Right lobe of liver (tissue), 4 donors: Measurements from ENCODE around the gene CARS1.

Source experiments
- CTCF ChIP-seq, 4 donors: fragments of 200-600 bp in 3 of 4; fragments of 450-650 bp in 1 of 4; IDR thresholded peaks; one replicate each; pipeline versions ENCODE4 v1.5.1 to v1.8.0; 2016 to 2022; ENCODE audit warnings: antibody characterized with exemption in 4 of 4, mild to moderate bottlenecking in 2 of 4
- POLR2A ChIP-seq: fragments of 450-650 bp; IDR thresholded peaks from one replicate; pipeline ENCODE4 v1.6.1; 2017; ENCODE audit warnings: antibody characterized with exemption, mild to moderate bottlenecking
- donor health status: DM: no; HTN: no; CAD: no.
- donor health status: DM: no; HTN: no; CAD: no.
- donor health status: DM: no; HTN: yes; CAD: no.

DNA sequence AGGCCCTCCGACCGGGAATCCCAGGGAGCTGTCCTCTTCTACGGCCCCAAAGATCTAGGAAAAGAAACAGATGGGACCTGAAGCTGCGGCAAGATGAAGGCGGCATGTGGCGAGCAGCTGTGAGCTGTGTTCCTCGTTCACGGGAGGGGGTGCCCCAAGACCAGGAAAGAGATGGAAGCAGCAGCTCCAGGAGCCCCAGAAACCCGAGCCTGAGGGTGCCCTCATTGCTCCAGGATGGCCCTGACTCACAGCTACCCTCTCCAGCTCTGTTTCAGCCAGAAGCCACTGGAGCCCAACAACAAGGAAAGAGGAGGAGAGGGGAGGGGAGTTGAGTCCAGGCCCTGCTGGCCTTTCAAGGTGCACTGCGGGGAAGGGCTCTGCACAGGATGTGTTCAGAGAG, 41.4 kb downstream of the CARS1 start:
- no peak for TF ChIP-seq CTCF (IDR thresholded peaks at IDR 0.05)
- TF ChIP-seq POLR2A: no peak
